K562 (cell line): ENCODE measurements around the gene PLEKHN1. TPM values are rescaled to one million over a fixed set of nuclear protein-coding genes. Genes with fewer than 3 reads are reported as not detected.
A peak's percentile ranks its signal among the peaks of the same experiment; 100 is the strongest.

Experiments
- ETV5 ChIP-seq: sonication (generic); formaldehyde crosslinking; IDR thresholded peaks from 2 replicates; pipeline ENCODE4 v1.4.0; 2020; ENCODE audit warnings: low read depth, mild to moderate bottlenecking, missing genetic modification reagents
- FUS ChIP-seq: fragments of 200-400 bp; formaldehyde crosslinking; optimal IDR thresholded peaks from 2 replicates; pipeline ENCODE3; 2017; ENCODE audit warnings: low read depth, low read length
- KDM2B ChIP-seq: fragments of 250-450 bp; sonication (Bioruptor Pico); IDR thresholded peaks from 2 replicates; pipeline ENCODE4 v1.8.0; 2021; ENCODE audit warnings: mild to moderate bottlenecking, moderate library complexity
- KDM5B ChIP-seq: fragments of 200-600 bp; sonication (generic); IDR thresholded peaks from 2 replicates; pipeline ENCODE4 v1.6.1; 2012; ENCODE audit warnings: low read depth, mild to moderate bottlenecking, moderate library complexity, low read length, control low read depth, inconsistent platforms; ENCODE audit not compliant: insufficient replicate concordance
- L3MBTL2 ChIP-seq: fragments of 450-650 bp; IDR thresholded peaks from 2 replicates; pipeline ENCODE4 v1.6.1; 2016; ENCODE audit warnings: mild to moderate bottlenecking, moderate library complexity
- MYC ChIP-seq, 2 experiments: fragments of 250-450 bp in 1 of 2; sonication (Bioruptor Pico) in 1 of 2; IDR thresholded peaks; 2 replicates each; pipeline versions ENCODE4 v1.5.1 to v1.6.1; 2012 to 2021; ENCODE audit warnings: low read depth in 2 of 2, borderline replicate concordance in 1 of 2, improper control_type of control experiment in 1 of 2, low read length in 1 of 2, mild to moderate bottlenecking in 1 of 2, moderate library complexity in 1 of 2
- POLR2A ChIP-seq: fragments of 450-650 bp; conservative IDR thresholded peaks from 2 replicates; pipeline ENCODE4 v1.6.1; 2016
- RBBP5 ChIP-seq: fragments of 200-600 bp; sonication (generic); IDR thresholded peaks from 2 replicates; pipeline ENCODE4 v1.6.1; 2012; ENCODE audit warnings: borderline replicate concordance, mild to moderate bottlenecking, low read length, control low read depth, inconsistent platforms; ENCODE audit not compliant: insufficient read depth, poor library complexity, severe bottlenecking
- TOE1 ChIP-seq, 2 experiments: fragments of 450-650 bp in 1 of 2; sonication (generic) in 1 of 2; formaldehyde crosslinking in 1 of 2; IDR thresholded peaks; 2 replicates each; pipeline versions ENCODE4 v1.7.1 to v1.8.0; 2016 to 2022; ENCODE audit warnings: borderline replicate concordance in 2 of 2, mild to moderate bottlenecking in 2 of 2, antibody characterized with exemption in 1 of 2, inconsistent platforms in 1 of 2, low read depth in 1 of 2, missing genetic modification reagents in 1 of 2, moderate library complexity in 1 of 2
- ZNF263 ChIP-seq: sonication (generic); formaldehyde crosslinking; IDR thresholded peaks from 2 replicates; pipeline ENCODE4 v1.8.0; 2022; ENCODE audit warnings: mild to moderate bottlenecking, missing genetic modification reagents, borderline replicate concordance
- polyA plus RNA-seq, 8 experiments: library from polyadenylated mRNA; depleted of rRNA in 4 of 8; stranded (reverse) in 5 of 8; unstranded in 3 of 8; fragments of >200 nt; fragmentation: Nextera tagmentation in 2 of 8; fragmentation: Illumina TruSeq in 1 of 8; extraction: Ambion mirVana in 2 of 8; extraction: Trizol in 1 of 8; gene quantifications; 2 replicates each; pipeline versions ENCODE4 v1.2.1 to v1.2.3, GENCODE V29; 2011 to 2014; ENCODE audit warnings: inconsistent platforms in 1 of 8, missing spikeins in 1 of 8
- total RNA-seq, 7 experiments: library from RNA; depleted of rRNA in 6 of 7; stranded (reverse); fragments of >200 nt in 6 of 7; fragmentation: Illumina TruSeq in 2 of 7; extraction: Trizol in 2 of 7; gene quantifications; 2 replicates each; pipeline versions ENCODE4 v1.2.1 to v1.2.3, GENCODE V29; 2011 to 2021; ENCODE audit warnings: low replicate concordance in 1 of 7
- TF ChIP-seq, protein P1 (sequence below): sonication (generic); formaldehyde crosslinking; IDR thresholded peaks from 2 replicates; pipeline ENCODE4 v1.8.0; 2023; ENCODE audit warnings: mild to moderate bottlenecking, missing genetic modification reagents
- TF ChIP-seq, protein P2 (sequence below): sonication (generic); formaldehyde crosslinking; IDR thresholded peaks from 2 replicates; pipeline ENCODE4 v1.4.0; 2020; ENCODE audit warnings: mild to moderate bottlenecking, missing genetic modification reagents
- TF ChIP-seq, protein P3 (sequence below), 2 experiments: IDR thresholded peaks; 2 replicates each; pipeline ENCODE4 v1.6.1; 2011; ENCODE audit warnings: borderline replicate concordance in 1 of 2, control low read depth in 1 of 2, low read depth in 1 of 2, low read length in 1 of 2, mild to moderate bottlenecking in 1 of 2, mixed read lengths in 1 of 2, moderate library complexity in 1 of 2; ENCODE audit not compliant: insufficient read depth in 1 of 2, insufficient read length in 1 of 2, poor library complexity in 1 of 2, severe bottlenecking in 1 of 2; ENCODE audit errors: extremely low read depth in 1 of 2
- TF ChIP-seq, protein P4 (sequence below): IDR thresholded peaks from 2 replicates; pipeline ENCODE4 v1.6.1; 2014; ENCODE audit warnings: antibody characterized with exemption

The PLEKHN1 gene
- total and polyA plus RNA-seq, 9 of the 15 experiments (the other 6 are each of a cell fraction or from before 2014, with no cell fraction given), result 0.07 to 1.5 (median 0.13) TPM; not detected in 2

DNA sequence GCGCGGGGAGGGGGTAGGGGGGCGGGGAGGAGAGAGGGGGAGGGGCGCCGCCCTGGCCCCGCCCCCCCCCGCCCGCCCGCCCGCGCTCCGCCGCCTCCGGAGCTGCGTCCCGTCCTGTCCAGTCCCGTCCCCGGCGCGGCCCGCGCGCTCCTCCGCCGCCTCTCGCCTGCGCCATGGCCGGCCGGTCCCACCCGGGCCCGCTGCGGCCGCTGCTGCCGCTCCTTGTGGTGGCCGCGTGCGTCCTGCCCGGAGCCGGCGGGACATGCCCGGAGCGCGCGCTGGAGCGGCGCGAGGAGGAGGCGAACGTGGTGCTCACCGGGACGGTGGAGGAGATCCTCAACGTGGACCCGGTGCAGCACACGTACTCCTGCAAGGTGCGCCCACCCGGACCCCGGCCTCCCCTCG lies 53.7 kb downstream of the PLEKHN1 start, which contains the start of gene AGRN (continued):
- TF ChIP-seq, protein P1, sequence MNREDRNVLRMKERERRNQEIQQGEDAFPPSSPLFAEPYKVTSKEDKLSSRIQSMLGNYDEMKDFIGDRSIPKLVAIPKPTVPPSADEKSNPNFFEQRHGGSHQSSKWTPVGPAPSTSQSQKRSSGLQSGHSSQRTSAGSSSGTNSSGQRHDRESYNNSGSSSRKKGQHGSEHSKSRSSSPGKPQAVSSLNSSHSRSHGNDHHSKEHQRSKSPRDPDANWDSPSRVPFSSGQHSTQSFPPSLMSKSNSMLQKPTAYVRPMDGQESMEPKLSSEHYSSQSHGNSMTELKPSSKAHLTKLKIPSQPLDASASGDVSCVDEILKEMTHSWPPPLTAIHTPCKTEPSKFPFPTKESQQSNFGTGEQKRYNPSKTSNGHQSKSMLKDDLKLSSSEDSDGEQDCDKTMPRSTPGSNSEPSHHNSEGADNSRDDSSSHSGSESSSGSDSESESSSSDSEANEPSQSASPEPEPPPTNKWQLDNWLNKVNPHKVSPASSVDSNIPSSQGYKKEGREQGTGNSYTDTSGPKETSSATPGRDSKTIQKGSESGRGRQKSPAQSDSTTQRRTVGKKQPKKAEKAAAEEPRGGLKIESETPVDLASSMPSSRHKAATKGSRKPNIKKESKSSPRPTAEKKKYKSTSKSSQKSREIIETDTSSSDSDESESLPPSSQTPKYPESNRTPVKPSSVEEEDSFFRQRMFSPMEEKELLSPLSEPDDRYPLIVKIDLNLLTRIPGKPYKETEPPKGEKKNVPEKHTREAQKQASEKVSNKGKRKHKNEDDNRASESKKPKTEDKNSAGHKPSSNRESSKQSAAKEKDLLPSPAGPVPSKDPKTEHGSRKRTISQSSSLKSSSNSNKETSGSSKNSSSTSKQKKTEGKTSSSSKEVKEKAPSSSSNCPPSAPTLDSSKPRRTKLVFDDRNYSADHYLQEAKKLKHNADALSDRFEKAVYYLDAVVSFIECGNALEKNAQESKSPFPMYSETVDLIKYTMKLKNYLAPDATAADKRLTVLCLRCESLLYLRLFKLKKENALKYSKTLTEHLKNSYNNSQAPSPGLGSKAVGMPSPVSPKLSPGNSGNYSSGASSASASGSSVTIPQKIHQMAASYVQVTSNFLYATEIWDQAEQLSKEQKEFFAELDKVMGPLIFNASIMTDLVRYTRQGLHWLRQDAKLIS (CRISPR knock-in tag), result no peak
- TF ChIP-seq, protein P2, sequence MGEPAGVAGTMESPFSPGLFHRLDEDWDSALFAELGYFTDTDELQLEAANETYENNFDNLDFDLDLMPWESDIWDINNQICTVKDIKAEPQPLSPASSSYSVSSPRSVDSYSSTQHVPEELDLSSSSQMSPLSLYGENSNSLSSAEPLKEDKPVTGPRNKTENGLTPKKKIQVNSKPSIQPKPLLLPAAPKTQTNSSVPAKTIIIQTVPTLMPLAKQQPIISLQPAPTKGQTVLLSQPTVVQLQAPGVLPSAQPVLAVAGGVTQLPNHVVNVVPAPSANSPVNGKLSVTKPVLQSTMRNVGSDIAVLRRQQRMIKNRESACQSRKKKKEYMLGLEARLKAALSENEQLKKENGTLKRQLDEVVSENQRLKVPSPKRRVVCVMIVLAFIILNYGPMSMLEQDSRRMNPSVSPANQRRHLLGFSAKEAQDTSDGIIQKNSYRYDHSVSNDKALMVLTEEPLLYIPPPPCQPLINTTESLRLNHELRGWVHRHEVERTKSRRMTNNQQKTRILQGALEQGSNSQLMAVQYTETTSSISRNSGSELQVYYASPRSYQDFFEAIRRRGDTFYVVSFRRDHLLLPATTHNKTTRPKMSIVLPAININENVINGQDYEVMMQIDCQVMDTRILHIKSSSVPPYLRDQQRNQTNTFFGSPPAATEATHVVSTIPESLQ (CRISPR knock-in tag), result no peak
- TF ChIP-seq FUS, result no peak
- TF ChIP-seq, protein P3, sequence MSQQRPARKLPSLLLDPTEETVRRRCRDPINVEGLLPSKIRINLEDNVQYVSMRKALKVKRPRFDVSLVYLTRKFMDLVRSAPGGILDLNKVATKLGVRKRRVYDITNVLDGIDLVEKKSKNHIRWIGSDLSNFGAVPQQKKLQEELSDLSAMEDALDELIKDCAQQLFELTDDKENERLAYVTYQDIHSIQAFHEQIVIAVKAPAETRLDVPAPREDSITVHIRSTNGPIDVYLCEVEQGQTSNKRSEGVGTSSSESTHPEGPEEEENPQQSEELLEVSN (IDR thresholded peaks at IDR 0.05; ENCODE audit: borderline replicate concordance in 1 of 2, extremely low read depth in 1 of 2, insufficient read depth in 1 of 2, insufficient read length in 1 of 2, low read depth in 1 of 2, low read length in 1 of 2, poor library complexity in 1 of 2, severe bottlenecking in 1 of 2), result peak; percentile 51 to 81
- peak; percentile 85 for TF ChIP-seq ZNF263 (CRISPR knock-in tag)
- no peak; the same call in 1 of the 2 replicates for TF ChIP-seq ETV5 (CRISPR knock-in tag)
- 0 out of 2 replicates have a peak, but pooled peaks have one; percentile 27 for TF ChIP-seq MYC (IDR thresholded peaks at IDR 0.05; ENCODE audit: low read depth, low read length)
- no peak for TF ChIP-seq MYC (CRISPR knock-in tag; IDR thresholded peaks at IDR 0.05; ENCODE audit: borderline replicate concordance, low read depth)
- TF ChIP-seq, protein P4, sequence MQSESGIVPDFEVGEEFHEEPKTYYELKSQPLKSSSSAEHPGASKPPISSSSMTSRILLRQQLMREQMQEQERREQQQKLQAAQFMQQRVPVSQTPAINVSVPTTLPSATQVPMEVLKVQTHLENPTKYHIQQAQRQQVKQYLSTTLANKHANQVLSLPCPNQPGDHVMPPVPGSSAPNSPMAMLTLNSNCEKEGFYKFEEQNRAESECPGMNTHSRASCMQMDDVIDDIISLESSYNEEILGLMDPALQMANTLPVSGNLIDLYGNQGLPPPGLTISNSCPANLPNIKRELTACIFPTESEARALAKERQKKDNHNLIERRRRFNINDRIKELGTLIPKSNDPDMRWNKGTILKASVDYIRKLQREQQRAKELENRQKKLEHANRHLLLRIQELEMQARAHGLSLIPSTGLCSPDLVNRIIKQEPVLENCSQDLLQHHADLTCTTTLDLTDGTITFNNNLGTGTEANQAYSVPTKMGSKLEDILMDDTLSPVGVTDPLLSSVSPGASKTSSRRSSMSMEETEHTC, result no peak
- no peak for TF ChIP-seq TOE1 (IDR thresholded peaks at IDR 0.05; ENCODE audit: borderline replicate concordance)
- no peak for TF ChIP-seq TOE1 (CRISPR knock-in tag; IDR thresholded peaks at IDR 0.05; ENCODE audit: borderline replicate concordance, low read depth)
- 0 out of 2 replicates have a peak, but pooled peaks have one; percentile 60 for TF ChIP-seq KDM2B (CRISPR knock-in tag)
- TF ChIP-seq KDM5B, result peak; percentile 35
- peak; percentile 34; the same call in 1 of the 2 replicates for TF ChIP-seq L3MBTL2
- TF ChIP-seq RBBP5, result peak; percentile 68
- TF ChIP-seq POLR2A, result no peak
